HG02885 (cell line): Measurements from ENCODE around the gene CEACAM8.
"Not testable (repeated sequence)": the region's sequence is repeated elsewhere in the genome, so short reads cannot be mapped to it uniquely, and the experiment has no call there.

Experiments used
- ATAC-seq: cut with Tn5 transposase; IDR thresholded peaks from one replicate; pipeline ENCODE4 v1.9.1; 2021; ENCODE audit warnings: mild to moderate bottlenecking; ENCODE audit not compliant: unreplicated experiment, poor library complexity

The CEACAM8 gene

DNA sequence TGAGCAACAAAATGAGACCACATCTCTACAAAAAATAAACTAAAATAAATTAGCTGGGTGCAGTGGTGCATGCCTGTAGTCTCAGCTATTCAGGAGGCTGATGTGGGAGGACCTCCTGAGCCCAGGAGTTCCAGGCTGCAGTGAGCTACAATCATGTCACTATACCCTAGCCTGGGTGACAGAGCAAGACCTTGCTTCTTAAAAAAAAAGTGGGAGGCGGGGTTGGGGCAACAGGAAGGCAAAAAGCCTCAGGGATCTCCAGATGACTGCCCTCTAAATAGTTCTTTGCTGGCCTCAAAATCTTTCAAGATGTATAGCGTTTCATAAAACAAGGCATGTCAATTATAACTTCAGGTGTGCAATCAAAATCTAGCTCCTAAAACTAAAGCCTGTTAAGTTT, 18.5 kb downstream of the CEACAM8 start:
- no peak for ATAC-seq

DNA sequence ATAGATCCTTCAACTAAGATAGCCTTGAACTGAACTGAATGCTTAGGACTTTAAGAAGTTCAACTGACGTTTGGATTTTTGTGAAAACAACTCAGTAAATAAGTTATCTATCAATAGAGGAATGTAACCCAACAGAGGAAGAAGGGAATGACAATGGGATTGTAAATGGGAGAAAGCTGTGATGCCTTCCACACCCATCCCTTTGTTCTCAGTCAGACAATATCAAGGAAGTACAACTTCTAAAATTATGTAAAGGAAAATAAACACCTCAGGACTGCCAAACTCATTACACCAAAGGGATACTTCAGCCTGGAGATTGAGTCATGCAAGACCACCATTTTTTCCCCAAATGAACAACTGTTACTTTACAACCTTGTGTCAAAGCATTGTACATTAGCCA, 21.1 kb downstream of the CEACAM8 start:
- ATAC-seq, result no peak

DNA sequence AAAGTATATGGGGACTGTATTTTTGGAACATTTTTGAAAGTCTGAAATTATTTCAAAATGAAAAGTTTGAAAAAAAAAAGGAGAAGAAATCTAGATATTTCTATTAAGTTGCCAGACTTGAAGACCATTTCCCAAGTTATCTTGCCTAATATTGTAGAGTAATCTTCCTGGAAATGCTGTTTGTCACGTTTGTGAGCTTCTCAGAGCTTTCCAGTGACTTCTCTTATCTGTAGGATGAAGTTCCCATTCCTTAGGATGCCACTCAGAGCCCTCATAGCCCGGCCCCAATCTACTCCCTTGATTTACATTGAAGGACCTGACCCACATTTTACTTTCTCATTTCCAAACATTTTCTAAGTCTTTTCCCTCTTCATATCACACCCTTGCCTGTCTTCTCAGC, 23.6 kb downstream of the CEACAM8 start:
- no peak for ATAC-seq

DNA sequence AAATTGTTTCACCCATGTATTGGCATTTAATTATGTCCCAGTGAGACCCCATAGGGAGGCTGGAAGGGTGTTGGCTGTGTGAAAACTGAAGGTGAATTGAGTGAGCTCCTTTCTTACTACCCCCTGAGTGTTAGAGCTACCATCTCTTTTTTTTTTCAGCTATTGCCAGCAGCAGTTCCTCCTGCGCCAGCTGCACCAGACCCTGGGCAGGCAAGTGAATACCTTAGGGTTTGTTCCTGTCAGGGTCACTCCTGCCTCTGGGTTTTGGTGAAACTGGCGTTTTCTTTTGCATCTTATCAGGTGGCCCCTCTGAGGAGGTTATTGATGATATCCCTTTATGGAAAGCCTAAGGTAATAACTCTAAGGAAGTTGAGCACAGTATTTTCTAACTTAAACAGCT, 25.5 kb downstream of the CEACAM8 start:
- no peak for ATAC-seq

DNA sequence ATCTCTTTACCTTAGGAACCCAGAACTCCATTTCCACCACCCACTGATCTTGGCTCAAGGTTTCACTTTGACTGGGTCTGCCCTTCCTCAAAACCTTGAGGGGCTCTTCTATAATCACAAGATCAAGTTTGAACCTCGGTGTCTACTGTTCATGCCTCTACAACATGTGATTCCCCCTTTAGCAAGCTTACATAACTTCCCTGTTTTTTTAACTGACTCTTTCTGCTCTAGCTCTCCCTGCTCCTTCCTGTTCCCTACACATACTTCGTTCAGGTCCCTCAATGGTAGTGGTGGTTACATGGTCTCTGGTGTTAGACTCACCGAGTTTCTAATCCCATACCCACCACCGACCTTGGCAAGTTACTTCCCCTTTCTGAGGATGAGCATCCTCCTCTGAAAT, 26.7 kb downstream of the CEACAM8 start:
- ATAC-seq, result no peak

DNA sequence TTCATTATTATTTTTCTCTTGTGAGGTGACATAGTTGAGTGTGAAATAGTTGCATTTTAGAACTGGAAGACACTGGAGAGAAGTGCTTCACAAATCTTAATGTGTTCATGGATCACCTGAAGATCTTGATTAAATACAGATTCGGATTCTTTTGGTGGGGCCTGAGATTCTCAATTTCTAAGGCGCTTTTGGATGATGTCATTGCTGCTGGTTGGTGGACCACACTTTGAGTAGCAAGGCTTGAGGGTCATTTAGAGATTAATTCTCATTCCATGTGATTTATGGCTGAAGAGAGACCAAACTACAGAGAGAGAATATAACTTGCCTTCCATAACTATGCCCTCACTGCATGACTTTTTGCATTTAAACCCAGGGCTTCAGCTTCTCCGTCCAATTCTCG, 27.2 kb downstream of the CEACAM8 start:
- no peak for ATAC-seq

DNA sequence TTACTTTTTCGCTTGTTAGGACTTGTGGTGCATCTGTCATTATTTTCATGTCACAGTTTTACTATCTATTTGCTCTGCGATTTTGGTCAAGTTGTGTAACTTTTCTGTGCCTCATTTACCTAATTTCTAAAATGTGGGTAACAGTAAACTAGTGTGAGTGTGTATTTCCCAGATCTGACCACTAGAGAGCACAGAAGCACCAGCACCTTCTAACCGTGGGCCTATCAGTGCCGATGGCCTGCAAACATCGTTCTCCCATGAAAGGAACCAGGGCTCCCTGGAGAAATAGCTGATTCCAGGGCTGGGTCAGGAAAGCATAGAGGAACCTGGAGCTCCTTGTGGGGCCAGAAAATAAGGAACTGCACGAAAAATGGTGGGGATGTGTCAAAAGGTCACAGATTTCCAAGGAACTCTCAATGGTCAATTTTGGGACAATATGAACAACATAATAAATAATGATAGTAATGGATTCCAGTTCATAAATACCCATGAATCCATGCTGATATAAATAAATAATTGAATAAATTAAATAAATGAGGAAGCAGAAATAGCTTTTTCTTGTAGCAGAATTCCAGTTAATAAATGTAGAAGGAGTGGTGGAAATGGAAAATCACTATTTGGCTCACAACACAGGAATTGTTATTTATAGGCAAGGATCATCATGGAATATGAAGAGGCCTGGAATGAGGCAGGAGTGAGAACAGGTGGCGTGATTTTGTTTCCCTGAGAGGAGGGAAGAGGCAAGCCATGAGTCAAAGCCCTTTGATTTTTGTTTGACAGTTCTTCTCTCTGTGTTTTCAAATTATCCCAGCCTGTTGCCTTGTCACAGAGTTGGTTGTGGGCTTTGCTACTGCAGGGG, 31.1 kb downstream of the CEACAM8 start:
- no peak for ATAC-seq

DNA sequence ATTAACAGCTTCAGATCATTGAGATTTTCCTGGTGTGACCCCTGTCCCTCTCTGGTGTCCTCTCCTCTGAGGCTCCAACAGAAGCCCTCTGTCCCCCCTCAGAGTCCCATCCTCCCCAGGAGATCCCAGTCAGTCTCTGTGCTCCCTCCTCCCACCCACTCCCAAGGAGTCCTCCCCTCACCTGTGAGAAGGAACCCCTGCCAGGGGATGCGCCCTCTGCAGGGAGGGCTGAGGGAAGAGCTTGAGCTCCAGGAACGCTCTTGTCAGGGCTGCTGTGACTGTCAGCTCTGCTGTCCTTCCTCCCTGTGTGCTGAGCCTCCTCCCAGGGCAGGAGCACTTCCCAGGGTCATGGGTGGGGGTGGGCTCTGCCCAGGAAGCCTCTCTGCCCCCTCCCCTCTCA, 33.2 kb downstream of the CEACAM8 start:
- no peak for ATAC-seq

GRCh38 chr19:42560731-42561130, 34.0 kb downstream of the CEACAM8 start:
- no peak for ATAC-seq

DNA sequence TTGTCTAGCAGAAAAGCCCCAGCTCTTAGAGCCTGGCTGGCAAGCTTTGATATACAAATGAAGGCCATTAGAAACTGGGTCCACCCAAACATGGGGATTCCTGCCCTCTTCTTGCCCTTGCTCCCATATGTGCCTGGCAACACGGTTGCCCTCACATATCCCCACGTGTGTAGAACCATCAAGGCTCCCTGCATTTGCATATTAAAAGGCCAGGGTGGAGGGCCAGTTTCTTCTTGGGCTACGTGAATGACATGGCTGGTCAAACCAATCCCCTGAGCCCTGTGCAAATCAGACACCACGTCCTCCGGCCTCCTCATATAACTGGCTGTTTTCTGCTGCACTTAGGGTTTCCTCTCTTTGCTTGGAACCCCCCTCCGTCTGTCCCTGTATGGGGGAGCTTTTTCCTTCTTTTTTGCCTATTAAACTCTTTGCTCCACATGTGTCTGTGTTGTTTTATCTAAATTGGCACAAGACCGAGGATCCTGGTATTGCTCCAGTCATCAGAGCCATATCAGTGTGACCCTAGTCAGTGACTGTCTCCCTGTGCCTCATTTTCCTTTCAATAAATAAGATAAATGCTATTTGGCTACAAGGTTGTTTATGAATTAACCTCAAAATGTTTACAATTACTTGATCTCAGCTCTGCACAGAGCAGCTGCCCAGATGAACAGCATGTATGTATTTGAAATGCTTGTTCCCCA, 36.1 kb downstream of the CEACAM8 start:
- ATAC-seq, result no peak

GRCh38 chr19:42557386-42557871, 37.3 kb downstream of the CEACAM8 start:
- ATAC-seq, result not testable (repeated sequence)

DNA sequence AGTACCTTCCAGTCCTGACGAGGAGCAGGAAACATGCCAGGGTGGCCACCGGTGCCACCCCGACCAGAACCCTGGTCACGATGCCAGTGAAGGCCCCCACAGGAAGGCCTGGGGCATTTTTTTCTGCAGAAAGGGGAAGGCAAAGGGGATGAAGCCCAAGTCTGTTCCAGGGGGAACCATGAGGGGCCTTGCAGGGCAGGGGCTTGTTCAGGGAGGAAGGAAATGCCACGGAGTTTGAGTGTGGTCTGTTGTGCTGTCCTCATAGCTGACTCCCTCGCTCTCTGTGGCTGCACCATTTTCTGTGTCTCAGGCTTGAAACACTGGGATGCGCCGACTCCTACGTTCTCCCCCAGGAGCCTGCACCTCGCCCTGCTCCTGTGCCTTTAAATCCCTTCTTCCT, 38.9 kb downstream of the CEACAM8 start:
- no peak for ATAC-seq

GRCh38 chr19:42555317-42555716, 39.4 kb downstream of the CEACAM8 start:
- ATAC-seq, result no peak

DNA sequence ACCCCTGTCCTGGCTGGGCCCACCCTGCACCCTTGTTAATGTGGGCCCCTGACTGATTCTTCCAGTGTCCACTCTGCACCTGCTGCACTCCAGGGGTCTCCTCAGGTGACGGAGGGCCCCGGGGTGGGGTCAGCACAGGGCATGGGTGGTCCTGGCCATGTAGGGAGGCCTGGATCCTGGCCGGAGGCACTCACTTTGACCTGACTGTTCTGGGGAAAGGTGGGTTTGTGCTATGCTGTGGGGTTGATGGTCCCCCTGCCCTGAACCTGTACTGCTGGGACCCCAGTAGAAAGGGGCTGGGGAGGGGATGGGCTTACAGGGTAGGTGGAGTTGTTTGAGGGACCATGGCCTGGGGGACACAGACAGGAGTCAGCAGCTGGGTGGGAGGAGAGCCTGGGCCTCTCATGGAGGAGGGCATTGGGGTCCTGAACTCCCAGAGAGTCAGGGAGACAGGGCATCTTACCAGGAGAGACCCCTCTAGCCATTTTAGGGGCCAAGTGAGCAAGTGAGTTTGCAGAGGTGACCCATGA, 40.6 kb downstream of the CEACAM8 start:
- ATAC-seq, result no peak

- no peak for ATAC-seq
Observed at GRCh38 chr19:42553292-42554045, 41.3 kb downstream of the CEACAM8 start.

DNA sequence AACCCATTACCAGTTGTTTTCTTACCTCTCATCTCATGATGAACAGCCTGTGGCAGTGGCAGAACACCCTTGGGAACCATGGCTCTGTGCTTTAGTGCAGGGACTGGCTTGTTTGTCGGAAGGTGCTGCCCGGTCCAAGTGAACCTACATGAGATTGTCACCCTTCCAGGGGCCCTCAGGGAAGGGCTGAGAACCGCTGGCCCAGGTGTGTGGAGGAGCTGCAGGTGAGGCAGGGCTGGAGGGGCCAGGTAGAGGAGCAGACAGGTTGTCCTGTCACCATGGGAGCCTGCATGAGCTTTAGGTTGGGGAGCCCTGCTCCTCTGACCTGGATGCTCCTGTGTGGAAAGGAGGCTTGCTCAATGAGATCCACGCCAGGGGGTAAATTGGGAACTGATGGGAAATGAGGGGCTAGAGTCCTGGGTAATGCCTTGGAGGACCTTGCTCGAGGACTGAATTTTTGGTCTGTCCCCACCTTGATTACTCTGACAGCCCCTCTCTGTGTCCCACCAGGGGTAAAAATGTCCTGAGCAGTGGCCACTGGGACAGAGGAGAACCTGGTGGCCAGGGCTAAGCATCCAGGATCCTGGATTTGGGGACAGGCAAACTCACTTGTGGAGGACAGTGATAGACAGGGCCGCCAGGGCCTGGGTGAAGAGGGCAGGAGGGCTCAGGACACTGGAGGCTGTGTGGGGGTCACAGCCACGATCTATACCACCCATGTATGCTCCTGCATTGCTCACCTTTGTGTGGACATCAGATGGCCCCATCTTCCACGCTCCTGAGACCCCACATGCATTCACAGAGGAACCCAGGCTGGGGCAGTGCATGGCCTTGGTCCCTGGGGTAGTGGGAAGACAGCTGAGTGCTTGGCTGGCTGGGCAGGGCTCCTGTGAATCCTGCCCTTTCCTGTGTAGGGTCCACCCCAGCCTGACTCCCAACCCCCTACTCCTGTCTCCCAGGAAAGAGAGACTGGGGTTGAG, 42.3 kb downstream of the CEACAM8 start:
- ATAC-seq, result no peak

GRCh38 chr19:42550521-42550920, 44.2 kb downstream of the CEACAM8 start:
- not testable (repeated sequence) for ATAC-seq

DNA sequence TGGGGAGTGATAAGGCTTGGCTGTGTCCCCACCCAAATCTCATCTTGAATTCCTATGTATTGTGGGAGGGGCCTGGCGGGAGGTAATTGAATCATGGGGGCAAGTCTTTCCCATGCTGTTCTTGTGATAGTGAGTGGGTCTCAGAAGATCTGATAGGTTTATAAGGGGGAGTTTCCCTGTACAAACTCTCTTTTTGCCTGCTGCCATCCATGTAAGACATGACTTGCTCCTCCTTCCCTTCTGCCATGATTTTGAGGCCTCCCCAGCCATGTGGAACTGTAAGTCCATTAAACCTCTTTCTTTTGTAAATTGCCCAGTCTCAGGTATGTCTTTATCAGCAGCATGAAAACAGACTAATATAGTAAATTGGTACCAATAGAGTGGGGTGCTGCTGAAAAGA, 45.7 kb downstream of the CEACAM8 start:
- ATAC-seq, result not testable (repeated sequence)

DNA sequence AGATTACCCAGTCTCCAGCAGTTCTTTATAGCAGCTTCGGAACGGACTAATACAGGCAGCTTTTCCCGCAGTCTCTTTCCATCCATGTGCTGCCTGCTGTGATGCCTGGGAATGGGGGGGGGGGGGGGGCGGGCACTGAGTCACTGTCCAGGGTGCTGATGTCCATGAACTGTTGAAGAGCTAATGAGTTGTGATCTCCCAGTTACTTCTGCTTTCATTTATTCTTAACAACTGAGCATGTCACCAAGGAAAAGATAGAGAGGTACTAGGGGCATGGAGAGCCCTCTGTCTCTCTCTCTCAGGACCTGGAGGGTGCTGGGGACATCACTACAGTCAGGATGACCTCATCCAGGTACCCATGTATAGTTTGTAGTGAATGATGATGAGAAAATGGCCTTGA, 46.2 kb downstream of the CEACAM8 start:
- no peak for ATAC-seq
